T-cell (primary cell): Measurements from ENCODE around the gene CREB3L2. TPM values are rescaled to one million over a fixed set of nuclear protein-coding genes. Genes with fewer than 3 reads are reported as not detected.

ENCODE experiments used
- ATAC-seq, 4 experiments: fragments of 200-7000 bp in 3 of 4; fragments of 150-1000 bp in 1 of 4; cut with Tn5 transposase; replicated peaks in 1 of 4; 1 replicate in 3 of 4; 2 replicates in 1 of 4; pipeline ENCODE4 v1.10.0; 2021; ENCODE audit warnings: moderate library complexity in 3 of 4, mild to moderate bottlenecking in 2 of 4, moderate number of reproducible peaks in 1 of 4
- CTCF ChIA-PET, 2 donors: fragments of 300-600 bp; sonication (Branson Sonifier 250); formaldehyde crosslinking; loops; one replicate each; lab custom pipeline; 2022; ENCODE audit warnings: antibody characterized with exemption in 2 of 2; lab: Charles Lee
- POLR2A ChIA-PET, 2 donors: fragments of 300-600 bp; sonication (Branson Sonifier 250); formaldehyde crosslinking; loops; one replicate each; lab custom pipeline; 2022; ENCODE audit warnings: antibody characterized with exemption in 2 of 2; lab: Charles Lee
- DNase-seq, 35 experiments: peaks; one replicate each; pipeline versions ENCODE4 v3.0.0 to v3.0.0-alpha.2; 2013 to 2023
- H3K27ac ChIP-seq: one replicate; pipeline ENCODE4 v1.5.1; 2013; ENCODE audit warnings: low read length
- H3K27me3 ChIP-seq, 2 experiments: replicated peaks in 1 of 2; 1 replicate in 1 of 2; 2 replicates in 1 of 2; pipeline versions ENCODE4 v1.6.1 to v1.7.0; 2013; ENCODE audit warnings: low read length in 1 of 2, mixed read lengths in 1 of 2; ENCODE audit not compliant: control insufficient read depth in 2 of 2, insufficient read depth in 2 of 2; ENCODE audit errors: extremely low read depth in 1 of 2
- H3K36me3 ChIP-seq, 2 donors: 1 replicate in 1 of 2; 2 replicates in 1 of 2; pipeline versions ENCODE4 v1.6.1 to v1.7.0; 2013; ENCODE audit warnings: low read length in 1 of 2; ENCODE audit not compliant: control insufficient read depth in 2 of 2, insufficient read depth in 1 of 2; ENCODE audit errors: extremely low read depth in 1 of 2
- H3K4me1 ChIP-seq, 2 experiments: 1 replicate in 1 of 2; 2 replicates in 1 of 2; pipeline versions ENCODE4 v1.6.1 to v1.7.0; 2013; ENCODE audit warnings: low read length in 2 of 2, mixed read lengths in 1 of 2; ENCODE audit not compliant: insufficient read depth in 2 of 2, control insufficient read depth in 1 of 2; ENCODE audit errors: extremely low read depth in 1 of 2
- H3K4me3 ChIP-seq, 2 donors: 1 replicate in 1 of 2; 2 replicates in 1 of 2; pipeline versions ENCODE4 v1.5.1 to v1.7.0; 2013; ENCODE audit warnings: mild to moderate bottlenecking in 2 of 2, low read length in 1 of 2, moderate library complexity in 1 of 2; ENCODE audit not compliant: control insufficient read depth in 1 of 2; ENCODE audit errors: extremely low read depth in 1 of 2
- H3K9me3 ChIP-seq: 2 replicates; pipeline ENCODE4 v1.7.0; 2013
- H3K27ac Mint-ChIP-seq, 2 donors: one replicate each; pipeline ENCODE4 v1.8.0; 2020 to 2021; ENCODE audit warnings: mild to moderate bottlenecking in 2 of 2, mixed read lengths in 2 of 2
- H3K27me3 Mint-ChIP-seq, 2 donors: one replicate each; pipeline ENCODE4 v1.8.0; 2021 to 2022; ENCODE audit warnings: mixed read lengths in 2 of 2
- H3K36me3 Mint-ChIP-seq: one replicate; pipeline ENCODE4 v1.8.0; 2021; ENCODE audit warnings: mixed read lengths
- H3K4me1 Mint-ChIP-seq, 3 donors: one replicate each; pipeline ENCODE4 v1.8.0; 2020 to 2022; ENCODE audit warnings: mixed read lengths in 3 of 3, mild to moderate bottlenecking in 1 of 3
- H3K4me3 Mint-ChIP-seq, 3 donors: one replicate each; pipeline ENCODE4 v1.8.0; 2020 to 2022; ENCODE audit warnings: mild to moderate bottlenecking in 3 of 3, mixed read lengths in 3 of 3, moderate library complexity in 3 of 3
- H3K9me3 Mint-ChIP-seq, 3 donors: one replicate each; pipeline ENCODE4 v1.8.0; 2020 to 2022; ENCODE audit warnings: mixed read lengths in 3 of 3
- WGBS: methylation state at CpG from one replicate; pipeline ENCODE4 v1.1.5; 2013; ENCODE audit warnings: missing lambda C conversion rate; ENCODE audit not compliant: insufficient coverage; 5-methylcytosine and 5-hydroxymethylcytosine counted together
- total RNA-seq, 35 experiments: library from RNA in 6 of 35; stranded (reverse) in 6 of 35; fragments of 120-200 nt in 1 of 35; gene quantifications; one replicate each; pipeline versions ENCODE4 v1.2.1 to v1.2.4 and lab custom pipeline; 2013 to 2026

Gene CREB3L2
- total RNA-seq, 5 donors from 2014 or later (not counting 1 experiment from before 2014, with no cell fraction given), result 21.1 to 40.8 (median 28.9) TPM

- Mint-ChIP-seq H3K9me3 (no peaks in the 10 kb centered on the region), H3K4me3 (no peak overlapping the region), H3K27me3 (no peaks in the 10 kb centered on the region), H3K4me1 (peaks cover 23 to 36% (median 32%) of the 10 kb centered on the region in 3 donors), H3K27ac (peak overlapping the region in 1 of 2 donors; percentile 48), H3K36me3 (peaks cover 22% of the 10 kb centered on the region)
- H3K27ac ChIP-seq, result no peak overlapping the region
- H3K36me3 ChIP-seq, result peaks cover 0 to 4% of the 10 kb centered on the region in 2 donors
- H3K4me1 ChIP-seq, result peaks cover 0 to 3% of the 10 kb centered on the region in 2 experiments
- POLR2A ChIA-PET, result interaction anchor here (0.6 to 0.7 kb wide), 2 partner anchors 56 to 82 kb away, joined by 3 to 5 read pairs; no protein-coding TSS in a partner anchor
- ATAC-seq (no peak), DNase-seq (no peak)
- CTCF ChIA-PET, result interaction anchor here in 1 of 2 donors (0.8 to 1.0 kb wide), 2 partner anchors 14 kb away, joined by 3 to 4 read pairs; no protein-coding TSS in a partner anchor
- H3K4me3 ChIP-seq, result no peak overlapping the region
- no peaks in the 10 kb centered on the region for H3K27me3 ChIP-seq
- WGBS, result 85% methylated on average over 11 of the region's 12 CpGs
- no peaks in the 10 kb centered on the region for H3K9me3 ChIP-seq
Measured at GRCh38 chr7:137967143-137968018, 34.5 kb downstream of the CREB3L2 start.

GRCh38 chr7:137966641-137967142 lies 35.2 kb downstream of the CREB3L2 start:
- H3K36me3 Mint-ChIP-seq, result peaks cover 25% of the 10 kb centered on the region
- no peaks in the 10 kb centered on the region for H3K27me3 ChIP-seq
- no peaks in the 10 kb centered on the region for H3K9me3 ChIP-seq
- peaks cover 24 to 40% (median 36%) of the 10 kb centered on the region in 3 donors for H3K4me1 Mint-ChIP-seq
- H3K27ac ChIP-seq, result no peak overlapping the region
- ChIA-PET CTCF (interaction anchor here in 1 of 2 donors (0.8 kb wide), 1 partner anchor 13 kb away, joined by 3 read pairs; no protein-coding TSS in a partner anchor), POLR2A (no interaction called here)
- ATAC-seq (no peak), DNase-seq (no peak)
- H3K36me3 ChIP-seq, result peaks cover 0 to 4% of the 10 kb centered on the region in 2 donors
- H3K4me3 Mint-ChIP-seq, result no peak overlapping the region
- H3K27me3 Mint-ChIP-seq, result no peaks in the 10 kb centered on the region
- peaks cover 0 to 3% of the 10 kb centered on the region in 2 experiments for H3K4me1 ChIP-seq
- peak overlapping the region in 1 of 2 donors; percentile 48 for H3K27ac Mint-ChIP-seq
- no CpG with 5 or more reads among the region's 4 CpGs for WGBS
- no peaks in the 10 kb centered on the region for H3K9me3 Mint-ChIP-seq
- H3K4me3 ChIP-seq, result no peak overlapping the region

GRCh38 chr7:137965942-137966640 lies 35.8 kb downstream of the CREB3L2 start:
- no peaks in the 10 kb centered on the region for H3K27me3 Mint-ChIP-seq
- POLR2A ChIA-PET, result no interaction called here
- Histone ChIP-seq H3K36me3 (peaks cover 0 to 4% of the 10 kb centered on the region in 2 donors), H3K4me3 (no peak overlapping the region), H3K4me1 (peaks cover 0 to 3% of the 10 kb centered on the region in 2 experiments), H3K27me3 (no peaks in the 10 kb centered on the region), H3K27ac (no peak overlapping the region), H3K9me3 (no peaks in the 10 kb centered on the region)
- no peaks in the 10 kb centered on the region for H3K9me3 Mint-ChIP-seq
- no peak for ATAC-seq
- WGBS, result 88% methylated on average over 1 of the region's 2 CpGs
- peaks cover 28% of the 10 kb centered on the region for H3K36me3 Mint-ChIP-seq
- CTCF ChIA-PET, result interaction anchor here in 1 of 2 donors (0.6 kb wide), 1 partner anchor 37 kb away, joined by 3 read pairs; no protein-coding TSS in a partner anchor
- no peak overlapping the region for H3K27ac Mint-ChIP-seq
- no peak overlapping the region for H3K4me3 Mint-ChIP-seq
- H3K4me1 Mint-ChIP-seq, result peaks cover 24 to 46% (median 42%) of the 10 kb centered on the region in 3 donors
- no peak for DNase-seq

- 94% methylated on average over 11 of the region's 14 CpGs for WGBS
- Histone ChIP-seq H3K4me1 (peaks cover 0 to 3% of the 10 kb centered on the region in 2 experiments), H3K27ac (no peak overlapping the region), H3K36me3 (peaks cover 0 to 4% of the 10 kb centered on the region in 2 donors), H3K9me3 (no peaks in the 10 kb centered on the region), H3K27me3 (no peaks in the 10 kb centered on the region), H3K4me3 (no peak overlapping the region)
- H3K36me3 Mint-ChIP-seq, result peaks cover 28% of the 10 kb centered on the region
- DNase-seq (no peak), ATAC-seq (no peak)
- peaks cover 24 to 49% (median 42%) of the 10 kb centered on the region in 3 donors for H3K4me1 Mint-ChIP-seq
- no peak overlapping the region for H3K27ac Mint-ChIP-seq
- no peaks in the 10 kb centered on the region for H3K27me3 Mint-ChIP-seq
- H3K9me3 Mint-ChIP-seq, result no peaks in the 10 kb centered on the region
- H3K4me3 Mint-ChIP-seq, result no peak overlapping the region
- POLR2A ChIA-PET, result no interaction called here
- CTCF ChIA-PET, result no interaction called here
Measured at GRCh38 chr7:137964824-137965545, 36.9 kb downstream of the CREB3L2 start.

GRCh38 chr7:137962875-137963507 lies 38.9 kb downstream of the CREB3L2 start:
- Mint-ChIP-seq H3K27ac (no peak overlapping the region), H3K36me3 (peaks cover 34% of the 10 kb centered on the region), H3K4me3 (no peak overlapping the region), H3K4me1 (peaks cover 24 to 41% (median 41%) of the 10 kb centered on the region in 3 donors), H3K9me3 (no peaks in the 10 kb centered on the region), H3K27me3 (no peaks in the 10 kb centered on the region)
- H3K9me3 ChIP-seq, result no peaks in the 10 kb centered on the region
- no peaks in the 10 kb centered on the region for H3K27me3 ChIP-seq
- H3K4me1 ChIP-seq, result peaks cover 0 to 3% of the 10 kb centered on the region in 2 experiments
- WGBS, result 97% methylated on average over 4 of the region's 7 CpGs
- ATAC-seq, result no peak
- no peak for DNase-seq
- ChIA-PET CTCF (interaction anchor here in 1 of 2 donors (0.7 kb wide), 1 partner anchor 1960 kb away, joined by 3 read pairs; no protein-coding TSS in a partner anchor), POLR2A (no interaction called here)
- no peak overlapping the region for H3K4me3 ChIP-seq
- H3K27ac ChIP-seq, result no peak overlapping the region
- peaks cover 0 to 4% of the 10 kb centered on the region in 2 donors for H3K36me3 ChIP-seq
